ENCODE results near the gene PCDHA8.

DNA sequence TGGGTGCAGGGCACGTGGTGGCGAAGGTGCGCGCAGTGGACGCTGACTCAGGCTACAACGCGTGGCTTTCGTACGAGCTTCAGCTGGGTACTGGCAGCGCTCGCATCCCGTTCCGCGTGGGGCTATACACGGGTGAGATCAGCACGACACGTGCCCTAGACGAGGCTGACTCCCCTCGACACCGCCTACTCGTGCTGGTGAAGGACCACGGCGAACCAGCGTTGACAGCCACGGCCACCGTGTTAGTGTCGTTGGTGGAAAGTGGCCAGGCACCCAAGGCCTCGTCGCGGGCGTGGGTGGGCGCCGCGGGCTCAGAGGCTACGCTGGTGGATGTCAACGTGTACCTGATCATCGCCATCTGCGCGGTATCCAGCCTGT, 44.3 kb upstream of the PCDHA8 start:
- TF ChIP-seq, protein P1, sequence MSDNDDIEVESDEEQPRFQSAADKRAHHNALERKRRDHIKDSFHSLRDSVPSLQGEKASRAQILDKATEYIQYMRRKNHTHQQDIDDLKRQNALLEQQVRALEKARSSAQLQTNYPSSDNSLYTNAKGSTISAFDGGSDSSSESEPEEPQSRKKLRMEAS (IDR thresholded peaks at IDR 0.05), result no peak
- TF ChIP-seq, protein P2, sequence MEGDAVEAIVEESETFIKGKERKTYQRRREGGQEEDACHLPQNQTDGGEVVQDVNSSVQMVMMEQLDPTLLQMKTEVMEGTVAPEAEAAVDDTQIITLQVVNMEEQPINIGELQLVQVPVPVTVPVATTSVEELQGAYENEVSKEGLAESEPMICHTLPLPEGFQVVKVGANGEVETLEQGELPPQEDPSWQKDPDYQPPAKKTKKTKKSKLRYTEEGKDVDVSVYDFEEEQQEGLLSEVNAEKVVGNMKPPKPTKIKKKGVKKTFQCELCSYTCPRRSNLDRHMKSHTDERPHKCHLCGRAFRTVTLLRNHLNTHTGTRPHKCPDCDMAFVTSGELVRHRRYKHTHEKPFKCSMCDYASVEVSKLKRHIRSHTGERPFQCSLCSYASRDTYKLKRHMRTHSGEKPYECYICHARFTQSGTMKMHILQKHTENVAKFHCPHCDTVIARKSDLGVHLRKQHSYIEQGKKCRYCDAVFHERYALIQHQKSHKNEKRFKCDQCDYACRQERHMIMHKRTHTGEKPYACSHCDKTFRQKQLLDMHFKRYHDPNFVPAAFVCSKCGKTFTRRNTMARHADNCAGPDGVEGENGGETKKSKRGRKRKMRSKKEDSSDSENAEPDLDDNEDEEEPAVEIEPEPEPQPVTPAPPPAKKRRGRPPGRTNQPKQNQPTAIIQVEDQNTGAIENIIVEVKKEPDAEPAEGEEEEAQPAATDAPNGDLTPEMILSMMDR (IDR thresholded peaks at IDR 0.05 in 2 of 3, conservative IDR thresholded peaks at IDR 0.05 in 1 of 3; ENCODE audit: borderline replicate concordance in 1 of 3, insufficient read depth in 1 of 3, low read depth in 2 of 3, low read length in 2 of 3), result no peak
- TF ChIP-seq EZH2 (IDR thresholded peaks at IDR 0.05) (no peak), POLR2A (IDR thresholded peaks at IDR 0.05; ENCODE audit: borderline replicate concordance, extremely low read depth, insufficient read depth, insufficient read length) (no peak), TCF7L2 (IDR thresholded peaks at IDR 0.05; ENCODE audit: borderline replicate concordance, extremely low read depth, insufficient read depth, insufficient read length) (no peak), ZNF274 (IDR thresholded peaks at IDR 0.05; ENCODE audit: low read depth, low read length) (no peak), RAD21 (IDR thresholded peaks at IDR 0.05; ENCODE audit: low read depth) (no peak), EZH2phosphoT487 (IDR thresholded peaks at IDR 0.05; ENCODE audit: borderline replicate concordance) (no peak), POLR2AphosphoS5 (IDR thresholded peaks at IDR 0.05; ENCODE audit: low read depth, low read length) (no peak), EGR1 (IDR thresholded peaks at IDR 0.05; ENCODE audit: low read depth) (no peak), SP1 (IDR thresholded peaks at IDR 0.05; ENCODE audit: low read depth) (no peak), FOSL1 (IDR thresholded peaks at IDR 0.05; ENCODE audit: low read depth) (no peak), YY1 (IDR thresholded peaks at IDR 0.05; ENCODE audit: extremely low read depth, insufficient replicate concordance, low read depth, low read length) (no peak)
- TF ChIP-seq, protein P3, sequence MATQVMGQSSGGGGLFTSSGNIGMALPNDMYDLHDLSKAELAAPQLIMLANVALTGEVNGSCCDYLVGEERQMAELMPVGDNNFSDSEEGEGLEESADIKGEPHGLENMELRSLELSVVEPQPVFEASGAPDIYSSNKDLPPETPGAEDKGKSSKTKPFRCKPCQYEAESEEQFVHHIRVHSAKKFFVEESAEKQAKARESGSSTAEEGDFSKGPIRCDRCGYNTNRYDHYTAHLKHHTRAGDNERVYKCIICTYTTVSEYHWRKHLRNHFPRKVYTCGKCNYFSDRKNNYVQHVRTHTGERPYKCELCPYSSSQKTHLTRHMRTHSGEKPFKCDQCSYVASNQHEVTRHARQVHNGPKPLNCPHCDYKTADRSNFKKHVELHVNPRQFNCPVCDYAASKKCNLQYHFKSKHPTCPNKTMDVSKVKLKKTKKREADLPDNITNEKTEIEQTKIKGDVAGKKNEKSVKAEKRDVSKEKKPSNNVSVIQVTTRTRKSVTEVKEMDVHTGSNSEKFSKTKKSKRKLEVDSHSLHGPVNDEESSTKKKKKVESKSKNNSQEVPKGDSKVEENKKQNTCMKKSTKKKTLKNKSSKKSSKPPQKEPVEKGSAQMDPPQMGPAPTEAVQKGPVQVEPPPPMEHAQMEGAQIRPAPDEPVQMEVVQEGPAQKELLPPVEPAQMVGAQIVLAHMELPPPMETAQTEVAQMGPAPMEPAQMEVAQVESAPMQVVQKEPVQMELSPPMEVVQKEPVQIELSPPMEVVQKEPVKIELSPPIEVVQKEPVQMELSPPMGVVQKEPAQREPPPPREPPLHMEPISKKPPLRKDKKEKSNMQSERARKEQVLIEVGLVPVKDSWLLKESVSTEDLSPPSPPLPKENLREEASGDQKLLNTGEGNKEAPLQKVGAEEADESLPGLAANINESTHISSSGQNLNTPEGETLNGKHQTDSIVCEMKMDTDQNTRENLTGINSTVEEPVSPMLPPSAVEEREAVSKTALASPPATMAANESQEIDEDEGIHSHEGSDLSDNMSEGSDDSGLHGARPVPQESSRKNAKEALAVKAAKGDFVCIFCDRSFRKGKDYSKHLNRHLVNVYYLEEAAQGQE (IDR thresholded peaks at IDR 0.05; ENCODE audit: low read depth), result no peak

Measured in HCT116 (cell line).